ENCODE data around the gene FSTL1.
A peak's percentile ranks its signal among the peaks of the same experiment; 100 is the strongest.

Gene FSTL1

DNA sequence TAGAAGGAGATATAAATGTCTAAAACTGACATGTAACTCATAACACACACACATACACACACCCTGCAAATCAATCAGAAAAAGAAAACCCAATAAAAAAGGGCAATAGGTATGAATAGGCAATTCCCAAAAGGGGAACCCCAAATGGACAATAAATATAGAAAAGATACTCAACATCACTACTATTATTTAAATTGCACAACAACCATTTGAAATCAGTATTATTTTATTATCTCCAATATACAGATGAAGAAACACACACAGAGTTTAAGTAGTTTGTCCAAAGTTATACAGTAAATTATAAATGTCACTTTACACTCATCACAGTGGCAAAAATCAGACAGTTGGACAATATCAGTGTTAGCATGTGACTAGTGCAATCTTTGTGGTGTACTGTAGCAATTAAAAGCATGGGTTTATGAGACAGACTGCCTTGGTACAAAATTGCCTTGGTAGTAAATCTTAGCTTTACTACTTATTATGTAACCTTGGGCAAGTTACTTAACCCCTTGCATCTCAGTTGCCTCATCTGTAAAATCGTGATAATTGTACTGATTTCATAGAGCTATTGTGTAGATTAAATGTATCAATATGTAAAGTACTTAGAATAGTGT, 3.4 kb upstream of the FSTL1 start:
- no CpG with 5 or more reads among the region's 1 CpG for WGBS, 2 donors (ENCODE audit: extremely low coverage in 2 of 2, insufficient read length in 2 of 2, insufficient replicate concordance in 1 of 2)
- Histone ChIP-seq H3K4me3 (ENCODE audit: low read length in 2 of 2) (no peak overlapping the region), H3K79me1 (ENCODE audit: low read depth, low read length) (no peaks in the 10 kb centered on the region), H3K4ac (ENCODE audit: low read length) (no peak overlapping the region), H3K14ac (ENCODE audit: low read length) (no peak overlapping the region), H3K18ac (ENCODE audit: low read length) (no peak overlapping the region), H3K27ac (replicated peaks; ENCODE audit: low read length) (no peak overlapping the region), H2BK5ac (ENCODE audit: low read length) (no peak overlapping the region), H2BK15ac (ENCODE audit: low read length) (no peak overlapping the region), H3K9me3 (replicated peaks in 1 of 2; ENCODE audit: control insufficient read depth in 2 of 2, insufficient read depth in 1 of 2, low read depth in 1 of 2, low read length in 2 of 2) (peaks cover 0 to 3% of the 10 kb centered on the region in 2 donors), H4K91ac (ENCODE audit: low read depth, low read length, poor library complexity) (no peak overlapping the region), H3K27me3 (ENCODE audit: control insufficient read depth in 3 of 3, insufficient read depth in 3 of 3, low read depth in 1 of 3, low read length in 3 of 3) (no peaks in the 10 kb centered on the region), H2BK120ac (ENCODE audit: low read depth, low read length) (no peak overlapping the region), H2AK5ac (ENCODE audit: low read depth, low read length) (no peak overlapping the region), H3K4me2 (ENCODE audit: insufficient read depth, low read length, poor library complexity, severe bottlenecking) (no peak overlapping the region), H3K36me3 (replicated peaks in 1 of 2; ENCODE audit: control insufficient read depth in 2 of 2, insufficient read depth in 2 of 2, low read length in 2 of 2) (no peaks in the 10 kb centered on the region), H2BK12ac (ENCODE audit: low read length) (no peak overlapping the region), H3K9ac (ENCODE audit: low read depth, low read length, poor library complexity) (no peak overlapping the region), H2AFZ (ENCODE audit: low read length) (no peak overlapping the region), H3K23ac (ENCODE audit: low read depth, low read length, poor library complexity) (no peak overlapping the region), H3K4me1 (ENCODE audit: control insufficient read depth in 2 of 2, insufficient read depth in 1 of 2, low read depth in 1 of 2, low read length in 2 of 2) (peaks cover 8 to 9% of the 10 kb centered on the region in 2 donors), H4K8ac (ENCODE audit: low read depth, low read length) (no peak overlapping the region)
- no peak for DNase-seq (ENCODE audit: low spot score)

GRCh38 chr3:120452816-120453215, 2.0 kb upstream of the FSTL1 start:
- no peaks in the 10 kb centered on the region for H3K36me3 ChIP-seq (replicated peaks in 1 of 2; ENCODE audit: control insufficient read depth in 2 of 2, insufficient read depth in 2 of 2, low read length in 2 of 2)
- no peak overlapping the region for H3K4me2 ChIP-seq (ENCODE audit: insufficient read depth, low read length, poor library complexity, severe bottlenecking)
- H3K79me1 ChIP-seq (ENCODE audit: low read depth, low read length) = no peaks in the 10 kb centered on the region
- H4K91ac ChIP-seq (ENCODE audit: low read depth, low read length, poor library complexity) = no peak overlapping the region
- no peak overlapping the region for H2BK15ac ChIP-seq (ENCODE audit: low read length)
- H2BK120ac ChIP-seq (ENCODE audit: low read depth, low read length) = no peak overlapping the region
- H3K9ac ChIP-seq (ENCODE audit: low read depth, low read length, poor library complexity) = no peak overlapping the region
- DNase-seq (ENCODE audit: low spot score) = no peak
- H3K27me3 ChIP-seq (ENCODE audit: control insufficient read depth in 3 of 3, insufficient read depth in 3 of 3, low read depth in 1 of 3, low read length in 3 of 3) = no peaks in the 10 kb centered on the region
- WGBS, 2 donors (ENCODE audit: extremely low coverage in 2 of 2, insufficient read length in 2 of 2, insufficient replicate concordance in 1 of 2) = no CpG with 5 or more reads among the region's 4 CpGs
- no peak overlapping the region for H3K4ac ChIP-seq (ENCODE audit: low read length)
- no peak overlapping the region for H3K23ac ChIP-seq (ENCODE audit: low read depth, low read length, poor library complexity)
- no peak overlapping the region for H3K14ac ChIP-seq (ENCODE audit: low read length)
- no peak overlapping the region for H3K27ac ChIP-seq (replicated peaks; ENCODE audit: low read length)
- no peak overlapping the region for H3K18ac ChIP-seq (ENCODE audit: low read length)
- peaks cover 0 to 3% of the 10 kb centered on the region in 2 donors for H3K9me3 ChIP-seq (replicated peaks in 1 of 2; ENCODE audit: control insufficient read depth in 2 of 2, insufficient read depth in 1 of 2, low read depth in 1 of 2, low read length in 2 of 2)
- H3K4me1 ChIP-seq (ENCODE audit: control insufficient read depth in 2 of 2, insufficient read depth in 1 of 2, low read depth in 1 of 2, low read length in 2 of 2) = peaks cover 15 to 16% of the 10 kb centered on the region in 2 donors
- H4K8ac ChIP-seq (ENCODE audit: low read depth, low read length) = no peak overlapping the region
- H2BK12ac ChIP-seq (ENCODE audit: low read length) = no peak overlapping the region
- H2BK5ac ChIP-seq (ENCODE audit: low read length) = no peak overlapping the region
- H2AK5ac ChIP-seq (ENCODE audit: low read depth, low read length) = no peak overlapping the region
- no peak overlapping the region for H3K4me3 ChIP-seq (ENCODE audit: low read length in 2 of 2)
- H2AFZ ChIP-seq (ENCODE audit: low read length) = peak overlapping the region; percentile 92

- no peak overlapping the region for H2BK120ac ChIP-seq (ENCODE audit: low read depth, low read length)
- no peak overlapping the region for H3K14ac ChIP-seq (ENCODE audit: low read length)
- H3K4ac ChIP-seq (ENCODE audit: low read length) = no peak overlapping the region
- H3K79me1 ChIP-seq (ENCODE audit: low read depth, low read length) = peaks cover 2% of the 10 kb centered on the region
- no peak overlapping the region for H3K4me2 ChIP-seq (ENCODE audit: insufficient read depth, low read length, poor library complexity, severe bottlenecking)
- H3K27ac ChIP-seq (replicated peaks; ENCODE audit: low read length) = peak overlapping the region; percentile 71
- no peak for DNase-seq (ENCODE audit: low spot score)
- peaks cover 16 to 20% of the 10 kb centered on the region in 2 donors for H3K4me1 ChIP-seq (ENCODE audit: control insufficient read depth in 2 of 2, insufficient read depth in 1 of 2, low read depth in 1 of 2, low read length in 2 of 2)
- H3K18ac ChIP-seq (ENCODE audit: low read length) = peak overlapping the region; percentile 1
- WGBS, 2 donors (ENCODE audit: extremely low coverage in 2 of 2, insufficient read length in 2 of 2, insufficient replicate concordance in 1 of 2) = no CpG with 5 or more reads among the region's 6 CpGs
- no peak overlapping the region for H2AK5ac ChIP-seq (ENCODE audit: low read depth, low read length)
- H3K23ac ChIP-seq (ENCODE audit: low read depth, low read length, poor library complexity) = no peak overlapping the region
- no peak overlapping the region for H4K8ac ChIP-seq (ENCODE audit: low read depth, low read length)
- H3K4me3 ChIP-seq (ENCODE audit: low read length in 2 of 2) = no peak overlapping the region
- H2BK5ac ChIP-seq (ENCODE audit: low read length) = peak overlapping the region; percentile 76
- no peak overlapping the region for H4K91ac ChIP-seq (ENCODE audit: low read depth, low read length, poor library complexity)
- no peak overlapping the region for H2BK12ac ChIP-seq (ENCODE audit: low read length)
- H2BK15ac ChIP-seq (ENCODE audit: low read length) = no peak overlapping the region
- no peaks in the 10 kb centered on the region for H3K27me3 ChIP-seq (ENCODE audit: control insufficient read depth in 3 of 3, insufficient read depth in 3 of 3, low read depth in 1 of 3, low read length in 3 of 3)
- H3K36me3 ChIP-seq (replicated peaks in 1 of 2; ENCODE audit: control insufficient read depth in 2 of 2, insufficient read depth in 2 of 2, low read length in 2 of 2) = no peaks in the 10 kb centered on the region
- peaks cover 0 to 3% of the 10 kb centered on the region in 2 donors for H3K9me3 ChIP-seq (replicated peaks in 1 of 2; ENCODE audit: control insufficient read depth in 2 of 2, insufficient read depth in 1 of 2, low read depth in 1 of 2, low read length in 2 of 2)
- no peak overlapping the region for H3K9ac ChIP-seq (ENCODE audit: low read depth, low read length, poor library complexity)
- peak overlapping the region; percentile 92 for H2AFZ ChIP-seq (ENCODE audit: low read length)
Observed at GRCh38 chr3:120451806-120452205, 1.0 kb upstream of the FSTL1 start.

- Histone ChIP-seq H4K8ac (ENCODE audit: low read depth, low read length) (peak overlapping the region; percentile 74), H3K4ac (ENCODE audit: low read length) (no peak overlapping the region), H2AFZ (ENCODE audit: low read length) (peak overlapping the region; percentile 92), H2BK12ac (ENCODE audit: low read length) (peak overlapping the region; percentile 30), H3K4me1 (ENCODE audit: control insufficient read depth in 2 of 2, insufficient read depth in 1 of 2, low read depth in 1 of 2, low read length in 2 of 2) (peaks cover 16 to 20% of the 10 kb centered on the region in 2 donors), H3K27me3 (ENCODE audit: control insufficient read depth in 3 of 3, insufficient read depth in 3 of 3, low read depth in 1 of 3, low read length in 3 of 3) (no peaks in the 10 kb centered on the region), H3K4me2 (ENCODE audit: insufficient read depth, low read length, poor library complexity, severe bottlenecking) (peak overlapping the region; percentile 84), H3K27ac (replicated peaks; ENCODE audit: low read length) (peak overlapping the region; percentile 71), H4K91ac (ENCODE audit: low read depth, low read length, poor library complexity) (peak overlapping the region; percentile 66), H3K9me3 (replicated peaks in 1 of 2; ENCODE audit: control insufficient read depth in 2 of 2, insufficient read depth in 1 of 2, low read depth in 1 of 2, low read length in 2 of 2) (peaks cover 0 to 3% of the 10 kb centered on the region in 2 donors), H3K36me3 (replicated peaks in 1 of 2; ENCODE audit: control insufficient read depth in 2 of 2, insufficient read depth in 2 of 2, low read length in 2 of 2) (no peaks in the 10 kb centered on the region), H3K9ac (ENCODE audit: low read depth, low read length, poor library complexity) (peak overlapping the region; percentile 66), H3K23ac (ENCODE audit: low read depth, low read length, poor library complexity) (peak overlapping the region; percentile 70), H3K14ac (ENCODE audit: low read length) (no peak overlapping the region), H3K4me3 (ENCODE audit: low read length in 2 of 2) (peak overlapping the region; percentile 66 to 96), H2AK5ac (ENCODE audit: low read depth, low read length) (no peak overlapping the region), H2BK5ac (ENCODE audit: low read length) (peak overlapping the region; percentile 76), H3K18ac (ENCODE audit: low read length) (peak overlapping the region; percentile 97), H2BK15ac (ENCODE audit: low read length) (peak overlapping the region; percentile 8), H2BK120ac (ENCODE audit: low read depth, low read length) (peak overlapping the region; percentile 32), H3K79me1 (ENCODE audit: low read depth, low read length) (peaks cover 2% of the 10 kb centered on the region)
- no CpG with 5 or more reads among the region's 35 CpGs for WGBS, 2 donors (ENCODE audit: extremely low coverage in 2 of 2, insufficient read length in 2 of 2, insufficient replicate concordance in 1 of 2)
- DNase-seq (ENCODE audit: low spot score) = peak; percentile 61
Observed at GRCh38 chr3:120451272-120451761, 525 bp upstream of the FSTL1 start.
